Stimulated activated CD8-positive, alpha-beta memory T cell treated with anti-CD3 and anti-CD28 coated beads, Interleukin-7, amount 100 ng/mL, for 4 hours (primary cell): ENCODE data around the gene KCNH2.
"Not testable (repeated sequence)": the region's sequence is repeated elsewhere in the genome, so short reads cannot be mapped to it uniquely, and the experiment has no call there.

Experiments used
- DNase-seq, 2 donors: peaks; one replicate each; pipeline ENCODE4 v3.0.0-alpha.2; 2020; ENCODE audit warnings: low read depth in 2 of 2

The KCNH2 gene

DNA sequence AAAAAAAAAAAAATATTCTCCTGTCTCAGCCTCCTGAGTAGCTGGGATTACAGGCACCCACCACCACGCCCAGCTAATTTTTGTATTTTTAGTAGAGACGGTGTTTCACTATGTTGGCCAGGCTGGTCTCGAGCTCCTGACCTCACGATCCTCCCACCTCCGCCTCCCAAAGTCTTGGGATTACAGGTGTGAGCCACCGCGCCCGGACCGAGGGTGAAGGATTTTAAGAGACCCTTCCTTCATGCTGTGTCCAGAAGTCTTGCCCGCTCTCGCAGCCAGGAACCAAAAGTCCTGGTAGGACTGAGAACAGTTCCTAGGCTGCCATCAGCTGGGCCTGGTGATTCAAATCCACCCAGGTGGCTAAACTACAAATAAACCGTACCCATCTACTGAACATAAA lies 33.5 kb upstream of the KCNH2 start:
- not testable (repeated sequence) for DNase-seq

GRCh38 chr7:151011097-151011409 lies 32.9 kb upstream of the KCNH2 start:
- no peak for DNase-seq

- DNase-seq = no peak
Measured at GRCh38 chr7:151010307-151011096, 32.4 kb upstream of the KCNH2 start.

DNA sequence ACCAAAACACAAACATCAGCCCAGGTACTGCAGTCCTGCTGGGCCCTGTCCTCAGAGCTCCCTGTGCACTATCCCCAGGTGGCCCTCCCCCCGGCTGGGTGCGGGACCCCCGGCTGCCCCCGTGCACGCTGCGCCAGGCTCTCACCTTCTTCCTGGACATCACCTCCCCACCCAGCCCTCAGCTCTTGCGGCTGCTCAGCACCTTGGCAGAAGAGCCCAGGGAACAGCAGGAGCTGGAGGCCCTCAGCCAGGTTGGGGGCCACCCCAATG lies 31.9 kb upstream of the KCNH2 start:
- DNase-seq = no peak

- no peak for DNase-seq
Measured at GRCh38 chr7:151009327-151010036, 31.4 kb upstream of the KCNH2 start.

- peak; percentile 35 to 65 for DNase-seq
Measured at GRCh38 chr7:151008511-151009323, 30.6 kb upstream of the KCNH2 start.

DNA sequence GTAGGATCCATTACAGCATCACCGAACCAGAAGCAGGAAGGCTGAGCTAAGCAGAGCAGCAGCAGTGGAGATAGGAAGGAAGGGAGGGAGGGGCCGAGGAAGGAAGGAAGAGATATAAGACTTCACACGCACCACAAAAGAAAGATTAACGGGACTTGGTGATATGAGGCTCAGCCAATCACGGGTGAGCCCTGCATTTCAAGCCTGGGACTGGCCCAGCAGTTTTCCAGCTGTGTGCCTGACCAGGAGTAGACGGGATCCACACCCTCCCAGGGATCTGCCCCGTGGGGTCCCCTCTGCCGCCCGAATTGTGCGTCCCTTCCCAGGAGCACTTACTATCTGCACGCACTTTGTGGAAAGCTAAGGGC lies 30.0 kb upstream of the KCNH2 start:
- no peak for DNase-seq

GRCh38 chr7:151007469-151007898 lies 29.4 kb upstream of the KCNH2 start:
- no peak for DNase-seq

GRCh38 chr7:151006590-151007300 lies 28.6 kb upstream of the KCNH2 start:
- DNase-seq = no peak

DNA sequence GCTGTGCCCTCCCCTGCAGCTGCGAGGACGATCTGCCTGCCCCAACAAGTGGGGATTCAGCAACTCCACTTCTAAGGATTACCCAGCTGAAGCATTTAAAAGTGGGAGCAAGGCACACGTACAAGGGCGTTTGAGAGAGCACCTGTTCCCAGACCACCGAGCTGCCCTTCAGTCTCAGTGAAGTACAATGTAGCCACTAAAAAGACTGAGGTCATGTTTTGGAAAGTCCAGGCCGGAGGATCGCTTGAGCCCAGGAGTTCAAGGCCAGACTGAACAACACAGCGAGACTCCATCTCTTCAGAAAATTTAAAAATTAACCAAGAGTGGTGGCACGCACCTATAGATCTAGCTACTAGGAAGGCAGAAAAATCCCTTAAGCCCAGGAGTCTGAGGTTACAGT lies 27.4 kb upstream of the KCNH2 start:
- DNase-seq = no peak

DNA sequence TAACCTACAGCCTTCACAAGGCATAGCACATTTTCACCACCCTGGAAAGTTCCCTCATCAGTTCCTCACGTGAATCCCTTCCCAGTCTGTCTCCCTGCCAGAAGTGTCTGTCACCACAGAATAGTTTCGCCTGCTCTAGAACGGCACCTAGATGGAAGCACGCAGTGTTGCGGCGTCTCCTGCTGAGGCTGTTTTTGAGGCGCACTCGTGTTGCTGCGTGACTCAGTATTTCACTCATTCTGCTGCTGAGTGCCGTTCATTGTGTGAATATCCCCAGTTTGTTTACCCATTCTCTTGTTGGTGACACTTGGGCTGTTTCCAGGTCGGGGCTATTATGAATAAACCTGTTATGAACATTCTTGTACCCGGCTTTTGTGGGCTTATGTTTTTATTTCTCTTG lies 25.5 kb upstream of the KCNH2 start:
- no peak for DNase-seq

DNA sequence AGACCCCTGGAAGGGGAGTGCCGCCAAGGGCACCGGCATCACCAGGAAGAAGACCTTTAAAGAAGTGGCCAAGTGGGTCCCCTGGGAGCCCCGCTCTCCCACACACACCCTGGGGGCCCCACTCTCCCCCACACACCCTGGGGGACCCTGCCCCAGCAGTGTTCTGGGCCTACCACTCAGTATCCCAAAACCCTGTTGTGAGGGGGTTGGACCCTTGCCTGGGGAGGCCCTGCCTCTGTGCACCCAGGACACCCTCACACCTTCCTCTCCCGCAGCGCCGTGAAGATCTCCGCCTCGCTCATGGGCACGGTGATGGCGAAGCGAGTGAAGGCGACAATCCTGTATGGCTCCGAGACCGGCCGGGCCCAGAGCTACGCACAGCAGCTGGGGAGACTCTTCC lies 23.4 kb upstream of the KCNH2 start:
- no peak for DNase-seq

DNA sequence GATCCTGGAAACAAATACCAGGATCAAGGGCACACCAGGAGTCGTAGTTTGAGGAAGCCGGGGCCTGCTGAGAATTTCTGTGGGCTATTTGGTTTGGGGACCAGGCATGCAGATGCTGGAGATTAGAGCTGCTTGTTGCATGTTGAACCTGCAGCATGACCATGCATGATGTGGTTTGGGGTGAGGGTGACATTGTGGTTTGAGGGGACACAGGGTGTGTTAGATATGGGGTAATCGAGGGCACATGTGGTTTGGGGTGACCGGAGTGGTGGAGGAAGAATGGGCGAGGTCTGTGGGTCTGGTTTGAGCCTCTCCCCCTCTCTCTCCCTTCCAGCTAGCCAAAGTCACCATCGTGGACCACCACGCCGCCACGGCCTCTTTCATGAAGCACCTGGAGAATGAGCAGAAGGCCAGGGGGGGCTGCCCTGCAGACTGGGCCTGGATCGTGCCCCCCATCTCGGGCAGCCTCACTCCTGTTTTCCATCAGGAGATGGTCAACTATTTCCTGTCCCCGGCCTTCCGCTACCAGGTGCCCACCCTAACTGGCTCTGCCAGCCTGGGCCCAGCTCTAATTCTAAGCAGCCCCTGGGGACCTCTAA lies 22.9 kb upstream of the KCNH2 start:
- no peak for DNase-seq

DNA sequence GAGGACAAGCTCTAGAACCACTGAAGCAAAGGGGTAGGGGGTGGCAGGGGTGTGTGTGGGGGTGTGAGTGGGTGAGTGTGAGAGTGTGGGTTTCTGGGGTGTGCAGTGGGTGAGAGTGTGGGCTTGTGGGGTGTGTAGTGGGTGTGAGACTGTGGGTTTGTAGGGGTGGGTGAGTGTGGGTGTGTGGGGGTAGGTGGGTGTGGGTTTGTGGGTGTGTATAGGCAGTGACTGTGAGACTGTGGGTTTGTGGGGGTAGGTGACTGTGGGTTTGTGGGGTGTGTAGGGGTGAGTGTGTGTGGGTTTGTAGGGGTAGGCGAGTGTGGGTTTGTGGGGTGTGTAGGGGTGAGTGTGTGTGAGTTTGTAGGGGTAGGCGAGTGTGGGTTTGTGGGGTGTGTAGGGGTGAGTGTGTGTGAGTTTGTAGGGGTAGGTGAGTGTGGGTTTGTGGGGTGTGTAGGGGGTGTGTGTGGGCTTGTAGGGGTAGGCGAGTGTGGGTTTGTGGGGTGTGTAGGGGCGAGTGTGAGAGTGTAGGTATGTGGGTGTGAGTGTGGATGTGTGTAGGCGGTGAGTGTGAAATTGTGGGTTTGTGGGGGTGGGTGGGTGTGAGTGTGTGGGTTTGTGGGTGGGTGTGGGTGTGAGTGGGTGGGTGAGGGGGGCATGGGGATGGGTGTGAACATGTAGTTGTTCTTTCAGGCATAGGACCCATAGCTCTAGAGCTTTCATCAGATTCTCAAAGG lies 21.5 kb upstream of the KCNH2 start:
- no peak for DNase-seq

DNA sequence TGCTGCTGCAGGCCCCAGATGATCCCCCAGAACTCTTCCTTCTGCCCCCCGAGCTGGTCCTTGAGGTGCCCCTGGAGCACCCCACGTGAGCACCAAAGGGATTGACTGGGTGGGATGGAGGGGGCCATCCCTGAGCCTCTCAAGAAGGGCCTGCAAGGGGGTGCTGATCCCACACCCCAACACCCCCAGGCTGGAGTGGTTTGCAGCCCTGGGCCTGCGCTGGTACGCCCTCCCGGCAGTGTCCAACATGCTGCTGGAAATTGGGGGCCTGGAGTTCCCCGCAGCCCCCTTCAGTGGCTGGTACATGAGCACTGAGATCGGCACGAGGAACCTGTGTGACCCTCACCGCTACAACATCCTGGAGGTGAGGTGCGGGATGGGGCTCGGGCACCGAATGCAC lies 20.9 kb upstream of the KCNH2 start:
- no peak for DNase-seq

GRCh38 chr7:150998341-150998740 lies 20.2 kb upstream of the KCNH2 start:
- DNase-seq = no peak

- DNase-seq = no peak
Measured at GRCh38 chr7:150997817-150998216, 19.7 kb upstream of the KCNH2 start.

DNA sequence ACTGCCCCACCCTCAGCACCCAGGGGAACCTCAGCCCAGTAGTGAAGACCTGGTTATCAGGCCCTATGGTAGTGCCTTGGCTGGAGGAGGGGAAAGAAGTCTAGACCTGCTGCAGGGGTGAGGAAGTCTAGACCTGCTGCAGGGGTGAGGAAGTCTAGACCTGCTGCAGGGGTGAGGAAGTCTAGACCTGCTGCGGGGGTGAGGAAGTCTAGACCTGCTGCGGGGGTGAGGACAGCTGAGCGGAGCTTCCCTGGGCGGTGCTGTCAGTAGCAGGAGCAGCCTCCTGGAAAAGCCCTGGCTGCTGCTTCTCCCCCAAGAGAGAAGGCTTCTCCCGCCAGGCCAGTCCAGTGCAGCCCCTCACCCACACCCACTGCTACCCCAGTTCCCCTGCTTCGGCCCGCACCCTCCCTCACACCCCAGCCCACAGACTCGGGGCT lies 19.0 kb upstream of the KCNH2 start:
- DNase-seq = no peak

- DNase-seq = no peak
Measured at GRCh38 chr7:150996376-150997074, 18.4 kb upstream of the KCNH2 start.

- no peak for DNase-seq
Measured at GRCh38 chr7:150994838-150995510, 16.9 kb upstream of the KCNH2 start.
